ENCODE data around the gene WASHC3.
"Not testable (repeated sequence)": the region's sequence is repeated elsewhere in the genome, so short reads cannot be mapped to it uniquely, and the experiment has no call there.

Gene WASHC3

GRCh38 chr12:102061560-102062418 is at the start of gene WASHC3:
WASHC3 (minus strand) TSS chr12:102061991; CDS start chr12:102061962, 29 bp downstream.
- Mint-ChIP-seq H3K4me1 (peaks cover 5 to 24% of the 10 kb centered on the region in 2 donors), H3K36me3 (peaks cover 19% of the 10 kb centered on the region in 2 donors)

GRCh38 chr12:102110782-102111181 is 49.0 kb upstream of the WASHC3 start:
- Mint-ChIP-seq H3K36me3 (peaks cover 34 to 52% of the 10 kb centered on the region in 2 donors), H3K9me3 (peaks cover 5 to 6% of the 10 kb centered on the region in 2 donors), H3K27ac (no peak overlapping the region), H3K4me1 (peaks cover 4 to 7% of the 10 kb centered on the region in 2 donors), H3K27me3 (no peaks in the 10 kb centered on the region), H3K4me3 (no peak overlapping the region)
- ATAC-seq (replicated peaks) (no peak), DNase-seq (no peak)

More at GRCh38 chr12:102061560-102062418, at the start of gene WASHC3:
- DNase-seq (peak; percentile 93), ATAC-seq (replicated peaks) (peak; percentile 90 to 94)
- H3K27ac Mint-ChIP-seq = peak within 1 kb of the TSS; percentile 99
- peaks cover 0 to 5% of the 10 kb centered on the region in 2 donors for H3K27me3 Mint-ChIP-seq
- peak within 1 kb of the TSS; percentile 97 to 98 for H3K4me3 Mint-ChIP-seq
- no peaks in the 10 kb centered on the region for H3K9me3 Mint-ChIP-seq

GRCh38 chr12:102107970-102108369 is 46.2 kb upstream of the WASHC3 start:
- Mint-ChIP-seq H3K27me3 (no peaks in the 10 kb centered on the region), H3K9me3 (peaks cover 6% of the 10 kb centered on the region in 2 donors), H3K4me3 (no peak overlapping the region), H3K36me3 (peaks cover 49 to 74% of the 10 kb centered on the region in 2 donors), H3K4me1 (peaks cover 4 to 7% of the 10 kb centered on the region in 2 donors), H3K27ac (no peak overlapping the region)
- ATAC-seq (replicated peaks) = no peak
- no peak for DNase-seq

- no peak overlapping the region for H3K27ac Mint-ChIP-seq
- H3K36me3 Mint-ChIP-seq = peaks cover 52 to 82% of the 10 kb centered on the region in 2 donors
- no peak for DNase-seq
- peaks cover 6 to 7% of the 10 kb centered on the region in 2 donors for H3K4me1 Mint-ChIP-seq
- H3K9me3 Mint-ChIP-seq = peaks cover 6% of the 10 kb centered on the region in 2 donors
- H3K27me3 Mint-ChIP-seq = no peaks in the 10 kb centered on the region
- no peak for ATAC-seq (replicated peaks)
- H3K4me3 Mint-ChIP-seq = no peak overlapping the region
Observed at GRCh38 chr12:102106905-102107304, 45.1 kb upstream of the WASHC3 start.

GRCh38 chr12:102096855-102097254 is 35.1 kb upstream of the WASHC3 start:
- no peak for ATAC-seq (replicated peaks)
- H3K27me3 Mint-ChIP-seq = no peaks in the 10 kb centered on the region
- no peaks in the 10 kb centered on the region for H3K9me3 Mint-ChIP-seq
- H3K4me3 Mint-ChIP-seq = no peak overlapping the region
- peaks cover 13 to 32% of the 10 kb centered on the region in 2 donors for H3K36me3 Mint-ChIP-seq
- no peaks in the 10 kb centered on the region for H3K4me1 Mint-ChIP-seq
- H3K27ac Mint-ChIP-seq = no peak overlapping the region
- DNase-seq = no peak

- Mint-ChIP-seq H3K36me3 (peaks cover 12 to 32% of the 10 kb centered on the region in 2 donors), H3K4me1 (no peaks in the 10 kb centered on the region), H3K27ac (no peak overlapping the region), H3K9me3 (no peaks in the 10 kb centered on the region), H3K27me3 (no peaks in the 10 kb centered on the region), H3K4me3 (no peak overlapping the region)
- ATAC-seq (replicated peaks) = peak; percentile 61 to 69
- DNase-seq = no peak
Observed at GRCh38 chr12:102095677-102096263, 34.0 kb upstream of the WASHC3 start.

GRCh38 chr12:102093319-102093718 is 31.5 kb upstream of the WASHC3 start:
- ATAC-seq (replicated peaks) = no peak
- H3K27ac Mint-ChIP-seq = no peak overlapping the region

GRCh38 chr12:102089228-102089835 is 27.5 kb upstream of the WASHC3 start:
- not testable (repeated sequence) for H3K27ac Mint-ChIP-seq; H3K27me3 Mint-ChIP-seq; ATAC-seq (replicated peaks); DNase-seq; H3K4me3 Mint-ChIP-seq; H3K4me1 Mint-ChIP-seq; H3K9me3 Mint-ChIP-seq
- H3K36me3 Mint-ChIP-seq = peaks cover 18 to 38% of the 10 kb centered on the region in 2 donors

More at GRCh38 chr12:102093319-102093718, 31.5 kb upstream of the WASHC3 start:
- H3K4me3 Mint-ChIP-seq = no peak overlapping the region
- peaks cover 18 to 36% of the 10 kb centered on the region in 2 donors for H3K36me3 Mint-ChIP-seq
- no peaks in the 10 kb centered on the region for H3K9me3 Mint-ChIP-seq
- H3K27me3 Mint-ChIP-seq = no peaks in the 10 kb centered on the region
- no peak for DNase-seq
- no peaks in the 10 kb centered on the region for H3K4me1 Mint-ChIP-seq

- H3K27ac Mint-ChIP-seq = no peak overlapping the region
- ATAC-seq (replicated peaks) (no peak), DNase-seq (no peak)
- H3K9me3 Mint-ChIP-seq = no peaks in the 10 kb centered on the region
- no peaks in the 10 kb centered on the region for H3K4me1 Mint-ChIP-seq
- no peak overlapping the region for H3K4me3 Mint-ChIP-seq
- H3K36me3 Mint-ChIP-seq = peaks cover 36 to 57% of the 10 kb centered on the region in 2 donors
- H3K27me3 Mint-ChIP-seq = no peaks in the 10 kb centered on the region
Observed at GRCh38 chr12:102080842-102081241, 19.1 kb upstream of the WASHC3 start.

- not testable (repeated sequence) for H3K4me3 Mint-ChIP-seq; H3K36me3 Mint-ChIP-seq; H3K4me1 Mint-ChIP-seq; H3K27ac Mint-ChIP-seq; H3K9me3 Mint-ChIP-seq; DNase-seq; ATAC-seq (replicated peaks); H3K27me3 Mint-ChIP-seq
Observed at GRCh38 chr12:102072092-102072491, 10.3 kb upstream of the WASHC3 start.

GRCh38 chr12:102069707-102070106 is 7.9 kb upstream of the WASHC3 start:
- no peak for ATAC-seq (replicated peaks)
- no peak for DNase-seq
- Mint-ChIP-seq H3K4me3 (no peak overlapping the region), H3K36me3 (peaks cover 1 to 4% of the 10 kb centered on the region in 2 donors), H3K4me1 (peaks cover 0 to 2% of the 10 kb centered on the region in 2 donors), H3K27me3 (peaks cover 0 to under 1% of the 10 kb centered on the region in 2 donors), H3K9me3 (no peaks in the 10 kb centered on the region), H3K27ac (no peak overlapping the region)

GRCh38 chr12:102067574-102068258 is 5.9 kb upstream of the WASHC3 start:
- DNase-seq (no peak), ATAC-seq (replicated peaks) (no peak)
- peaks cover 0 to 5% of the 10 kb centered on the region in 2 donors for H3K27me3 Mint-ChIP-seq
- H3K4me3 Mint-ChIP-seq = no peak overlapping the region
- no peaks in the 10 kb centered on the region for H3K9me3 Mint-ChIP-seq
- peaks cover 0 to 4% of the 10 kb centered on the region in 2 donors for H3K36me3 Mint-ChIP-seq
- H3K27ac Mint-ChIP-seq = no peak overlapping the region
- H3K4me1 Mint-ChIP-seq = peaks cover 1 to 2% of the 10 kb centered on the region in 2 donors

- Mint-ChIP-seq H3K4me3 (no peak overlapping the region), H3K27me3 (peaks cover 0 to 5% of the 10 kb centered on the region in 2 donors), H3K27ac (no peak overlapping the region), H3K36me3 (peaks cover 3 to 4% of the 10 kb centered on the region in 2 donors), H3K4me1 (peaks cover 5 to 16% of the 10 kb centered on the region in 2 donors), H3K9me3 (no peaks in the 10 kb centered on the region)
- no peak for ATAC-seq (replicated peaks)
- DNase-seq = no peak
Observed at GRCh38 chr12:102064476-102064875, 2.7 kb upstream of the WASHC3 start.

- Mint-ChIP-seq H3K27me3 (peaks cover 0 to 5% of the 10 kb centered on the region in 2 donors), H3K27ac (no peak overlapping the region), H3K36me3 (peaks cover 9 to 10% of the 10 kb centered on the region in 2 donors), H3K4me1 (peaks cover 7 to 22% of the 10 kb centered on the region in 2 donors), H3K4me3 (no peak overlapping the region), H3K9me3 (no peaks in the 10 kb centered on the region)
- ATAC-seq (replicated peaks) (no peak), DNase-seq (no peak)
Observed at GRCh38 chr12:102063069-102063468, 1.3 kb upstream of the WASHC3 start.

All from stimulated activated naive B cell treated with anti-CD40 and anti-IgM and Interleukin-4, amounts not matched to agents 10 μg/mL and 1 μg/mL and 100 μg/mL, for 72 hours (primary cell).